Activated CD8-positive, alpha-beta memory T cell treated with anti-CD3 and anti-CD28 coated beads, Interleukin-2, amount 10 ng/mL, durations not matched to agents 7 days and 5 days (primary cell): ENCODE measurements around the gene CFAP210. TPM values are rescaled to one million over a fixed set of nuclear protein-coding genes. Genes with fewer than 3 reads are reported as not detected.

ENCODE experiments used
- ATAC-seq: fragments of 150-1000 bp; cut with Tn5 transposase; one replicate; pipeline ENCODE4 v1.10.0; 2021; ENCODE audit warnings: moderate library complexity
- CTCF ChIA-PET: fragments of 350-600 bp; sonication (Branson Sonifier 250); formaldehyde crosslinking; loops from one replicate; lab custom pipeline; 2021; ENCODE audit warnings: antibody characterized with exemption; lab: Charles Lee
- DNase-seq: peaks from one replicate; pipeline ENCODE4 v3.0.0-alpha.2; 2020
- H3K27ac Mint-ChIP-seq: one replicate; pipeline ENCODE4 v1.8.0; 2021; ENCODE audit warnings: mild to moderate bottlenecking, mixed read lengths
- H3K27me3 Mint-ChIP-seq: one replicate; pipeline ENCODE4 v1.8.0; 2021; ENCODE audit warnings: mixed read lengths
- H3K36me3 Mint-ChIP-seq: one replicate; pipeline ENCODE4 v1.8.0; 2021; ENCODE audit warnings: mild to moderate bottlenecking, mixed read lengths
- H3K4me1 Mint-ChIP-seq: one replicate; pipeline ENCODE4 v1.8.0; 2021; ENCODE audit warnings: mixed read lengths
- H3K4me3 Mint-ChIP-seq: one replicate; pipeline ENCODE4 v1.8.0; 2021; ENCODE audit warnings: mild to moderate bottlenecking, moderate library complexity, mixed read lengths
- H3K9me3 Mint-ChIP-seq: one replicate; pipeline ENCODE4 v1.8.0; 2022; ENCODE audit warnings: low read depth, mixed read lengths
- total RNA-seq, 2 experiments: library from RNA; stranded (reverse); gene quantifications; one replicate each; pipeline ENCODE4 v1.2.3, GENCODE V29; 2021

The CFAP210 gene
- total RNA-seq, 2 experiments from 2014 or later: not detected

- CTCF ChIA-PET: no interaction called here
- H3K36me3 Mint-ChIP-seq: no peaks in the 10 kb centered on the region
- peaks cover 7% of the 10 kb centered on the region for H3K27me3 Mint-ChIP-seq
- H3K27ac Mint-ChIP-seq: no peak overlapping the region
- H3K4me3 Mint-ChIP-seq: no peak overlapping the region
- H3K4me1 Mint-ChIP-seq: peaks cover 13% of the 10 kb centered on the region
- DNase-seq (no peak), ATAC-seq (no peak)
- peaks cover 2% of the 10 kb centered on the region for H3K9me3 Mint-ChIP-seq
Observed at GRCh38 chr2:169662744-169663143, 31.5 kb downstream of the CFAP210 start.

GRCh38 chr2:169661265-169661664 is 32.9 kb downstream of the CFAP210 start:
- peaks cover 9% of the 10 kb centered on the region for H3K27me3 Mint-ChIP-seq
- ATAC-seq (no peak), DNase-seq (no peak)
- no peak overlapping the region for H3K4me3 Mint-ChIP-seq
- H3K27ac Mint-ChIP-seq: no peak overlapping the region
- H3K36me3 Mint-ChIP-seq: no peaks in the 10 kb centered on the region
- peaks cover 13% of the 10 kb centered on the region for H3K4me1 Mint-ChIP-seq
- CTCF ChIA-PET: no interaction called here
- peaks cover 2% of the 10 kb centered on the region for H3K9me3 Mint-ChIP-seq

GRCh38 chr2:169659320-169659719 is 34.9 kb downstream of the CFAP210 start:
- Mint-ChIP-seq H3K36me3 (no peaks in the 10 kb centered on the region), H3K27me3 (peaks cover 17% of the 10 kb centered on the region), H3K4me1 (peaks cover 4% of the 10 kb centered on the region), H3K9me3 (peaks cover 2% of the 10 kb centered on the region), H3K27ac (no peak overlapping the region), H3K4me3 (no peak overlapping the region)
- DNase-seq (no peak), ATAC-seq (no peak)
- CTCF ChIA-PET: no interaction called here

GRCh38 chr2:169658877-169659276 is 35.3 kb downstream of the CFAP210 start:
- ATAC-seq (no peak), DNase-seq (no peak)
- Mint-ChIP-seq H3K9me3 (peaks cover 2% of the 10 kb centered on the region), H3K4me3 (no peak overlapping the region), H3K4me1 (peaks cover 4% of the 10 kb centered on the region), H3K36me3 (no peaks in the 10 kb centered on the region), H3K27ac (no peak overlapping the region), H3K27me3 (peaks cover 19% of the 10 kb centered on the region)
- CTCF ChIA-PET: no interaction called here

GRCh38 chr2:169656164-169656563 is 38.0 kb downstream of the CFAP210 start:
- H3K9me3 Mint-ChIP-seq: no peaks in the 10 kb centered on the region
- peaks cover 22% of the 10 kb centered on the region for H3K27me3 Mint-ChIP-seq
- H3K4me1 Mint-ChIP-seq: peaks cover 4% of the 10 kb centered on the region
- no peak overlapping the region for H3K27ac Mint-ChIP-seq
- H3K4me3 Mint-ChIP-seq: no peak overlapping the region
- no peak for DNase-seq
- no peak for ATAC-seq
- CTCF ChIA-PET: no interaction called here
- no peaks in the 10 kb centered on the region for H3K36me3 Mint-ChIP-seq

- Mint-ChIP-seq H3K36me3 (no peaks in the 10 kb centered on the region), H3K27me3 (peaks cover 30% of the 10 kb centered on the region), H3K4me3 (no peak overlapping the region), H3K27ac (no peak overlapping the region), H3K9me3 (no peaks in the 10 kb centered on the region), H3K4me1 (no peaks in the 10 kb centered on the region)
- no peak for ATAC-seq
- CTCF ChIA-PET: no interaction called here
- DNase-seq: no peak
Observed at GRCh38 chr2:169653636-169654035, 40.6 kb downstream of the CFAP210 start.

- Mint-ChIP-seq H3K4me3 (no peak overlapping the region), H3K36me3 (no peaks in the 10 kb centered on the region)
Observed at GRCh38 chr2:169649278-169649677, 44.9 kb downstream of the CFAP210 start.

GRCh38 chr2:169647496-169647895 is 46.7 kb downstream of the CFAP210 start:
- H3K36me3 Mint-ChIP-seq: no peaks in the 10 kb centered on the region
- ATAC-seq (no peak), DNase-seq (no peak)
- no peaks in the 10 kb centered on the region for H3K4me1 Mint-ChIP-seq
- no peak overlapping the region for H3K4me3 Mint-ChIP-seq
- no peak overlapping the region for H3K27ac Mint-ChIP-seq
- no peaks in the 10 kb centered on the region for H3K9me3 Mint-ChIP-seq
- H3K27me3 Mint-ChIP-seq: peaks cover 26% of the 10 kb centered on the region
- CTCF ChIA-PET: no interaction called here

More at GRCh38 chr2:169649278-169649677, 44.9 kb downstream of the CFAP210 start:
- CTCF ChIA-PET: no interaction called here
- H3K27me3 Mint-ChIP-seq: peaks cover 28% of the 10 kb centered on the region
- H3K4me1 Mint-ChIP-seq: no peaks in the 10 kb centered on the region
- no peak overlapping the region for H3K27ac Mint-ChIP-seq
- no peak for DNase-seq
- no peak for ATAC-seq
- H3K9me3 Mint-ChIP-seq: no peaks in the 10 kb centered on the region

GRCh38 chr2:169644173-169644572 is 50.0 kb downstream of the CFAP210 start:
- no peaks in the 10 kb centered on the region for H3K4me1 Mint-ChIP-seq
- ATAC-seq (no peak), DNase-seq (no peak)
- peaks cover 2% of the 10 kb centered on the region for H3K36me3 Mint-ChIP-seq
- H3K27me3 Mint-ChIP-seq: peaks cover 14% of the 10 kb centered on the region
- H3K4me3 Mint-ChIP-seq: no peak overlapping the region
- no peak overlapping the region for H3K27ac Mint-ChIP-seq
- CTCF ChIA-PET: no interaction called here
- no peaks in the 10 kb centered on the region for H3K9me3 Mint-ChIP-seq

GRCh38 chr2:169641464-169641863 is 52.7 kb downstream of the CFAP210 start:
- Mint-ChIP-seq H3K4me1 (no peaks in the 10 kb centered on the region), H3K27ac (no peak overlapping the region), H3K9me3 (no peaks in the 10 kb centered on the region), H3K4me3 (no peak overlapping the region), H3K36me3 (peaks cover 5% of the 10 kb centered on the region), H3K27me3 (peaks cover 4% of the 10 kb centered on the region)
- ATAC-seq (no peak), DNase-seq (no peak)
- CTCF ChIA-PET: no interaction called here

- peaks cover 1% of the 10 kb centered on the region for H3K27me3 Mint-ChIP-seq
- ATAC-seq (no peak), DNase-seq (no peak)
- CTCF ChIA-PET: no interaction called here
- no peaks in the 10 kb centered on the region for H3K4me1 Mint-ChIP-seq
- H3K9me3 Mint-ChIP-seq: no peaks in the 10 kb centered on the region
- H3K27ac Mint-ChIP-seq: no peak overlapping the region
- H3K36me3 Mint-ChIP-seq: peaks cover 5% of the 10 kb centered on the region
- H3K4me3 Mint-ChIP-seq: no peak overlapping the region
Observed at GRCh38 chr2:169640104-169640503, 54.1 kb downstream of the CFAP210 start.

GRCh38 chr2:169637620-169638019 is 56.6 kb downstream of the CFAP210 start:
- CTCF ChIA-PET: no interaction called here
- DNase-seq (no peak), ATAC-seq (no peak)
- H3K36me3 Mint-ChIP-seq: peaks cover 18% of the 10 kb centered on the region
- no peak overlapping the region for H3K4me3 Mint-ChIP-seq
- H3K4me1 Mint-ChIP-seq: no peaks in the 10 kb centered on the region
- H3K27ac Mint-ChIP-seq: no peak overlapping the region
- H3K9me3 Mint-ChIP-seq: no peaks in the 10 kb centered on the region
- no peaks in the 10 kb centered on the region for H3K27me3 Mint-ChIP-seq

GRCh38 chr2:169636440-169637097 is 57.6 kb downstream of the CFAP210 start:
- CTCF ChIA-PET: interaction anchor here (0.6 kb wide), 1 partner anchor 85 kb away, joined by 4 read pairs; no protein-coding TSS in a partner anchor
- H3K4me3 Mint-ChIP-seq: no peak overlapping the region
- no peak for DNase-seq
- ATAC-seq: no peak
- H3K9me3 Mint-ChIP-seq: no peaks in the 10 kb centered on the region
- no peaks in the 10 kb centered on the region for H3K4me1 Mint-ChIP-seq
- no peak overlapping the region for H3K27ac Mint-ChIP-seq
- H3K36me3 Mint-ChIP-seq: peaks cover 22% of the 10 kb centered on the region
- no peaks in the 10 kb centered on the region for H3K27me3 Mint-ChIP-seq

GRCh38 chr2:169625781-169626180 is 68.4 kb downstream of the CFAP210 start:
- Mint-ChIP-seq H3K27ac (no peak overlapping the region), H3K4me3 (no peak overlapping the region), H3K4me1 (peaks cover 12% of the 10 kb centered on the region), H3K9me3 (no peaks in the 10 kb centered on the region), H3K36me3 (peaks cover 33% of the 10 kb centered on the region), H3K27me3 (no peaks in the 10 kb centered on the region)
- no peak for ATAC-seq
- CTCF ChIA-PET: no interaction called here
- no peak for DNase-seq
